Measurements from ENCODE around the gene MUC12.

The MUC12 gene

GRCh38 chr7:101066141-101066832 lies 96.9 kb downstream of the MUC12 start:
- no peak for DNase-seq (ENCODE audit: low spot score)

- DNase-seq (ENCODE audit: low spot score) = no peak
Observed at GRCh38 chr7:101066833-101067177, 97.4 kb downstream of the MUC12 start.

GRCh38 chr7:101068401-101068800 lies 99.0 kb downstream of the MUC12 start:
- DNase-seq (ENCODE audit: low spot score) = no peak

Measured in germinal center (tissue), 1 donor.